OCI-LY3 (cell line): Measurements from ENCODE around the gene ARID3C.

ENCODE experiments used
- H2AFZ ChIP-seq: fragments of 200-600, 300-600 bp; shearing (Covaris generic); 2 replicates; pipeline ENCODE4 v1.6.0; 2014; ENCODE audit warnings: antibody characterized with exemption, low read depth, low read length
- H3K27ac ChIP-seq: fragments of 200-600, 300-600 bp; sonication (generic); 2 replicates; pipeline ENCODE4 v1.5.1; 2014; ENCODE audit warnings: mild to moderate bottlenecking, low read length, moderate library complexity, mixed read lengths
- H3K27me3 ChIP-seq: fragments of 200-600, 300-600 bp; sonication (generic); 2 replicates; pipeline ENCODE4 v1.6.1; 2014; ENCODE audit warnings: low read depth, low read length, mixed read lengths
- H3K36me3 ChIP-seq: fragments of 200-600, 300-600 bp; sonication (generic); replicated peaks from 2 replicates; pipeline ENCODE3; 2014; ENCODE audit warnings: low read depth, low read length, mixed read lengths
- H3K4me1 ChIP-seq: fragments of 300-600, 200-600 bp; sonication (generic); 2 replicates; pipeline ENCODE4 v1.6.1; 2014; ENCODE audit warnings: low read length, mixed read lengths
- H3K4me2 ChIP-seq: fragments of 200-600, 300-600 bp; sonication (generic); 2 replicates; pipeline ENCODE4 v1.6.1; 2014; ENCODE audit warnings: low read length, mixed read lengths
- H3K4me3 ChIP-seq: fragments of 300-600, 200-600 bp; sonication (generic); 2 replicates; pipeline ENCODE4 v1.5.1; 2014; ENCODE audit warnings: antibody characterized with exemption, mild to moderate bottlenecking, low read length, moderate library complexity
- H3K79me2 ChIP-seq: fragments of 300-600, 200-600 bp; shearing (Covaris generic); 2 replicates; pipeline ENCODE4 v1.6.1; 2014; ENCODE audit warnings: mild to moderate bottlenecking, low read length, mixed read lengths
- H3K9ac ChIP-seq: fragments of 300-600, 200-600 bp; shearing (Covaris generic); 2 replicates; pipeline ENCODE4 v1.6.0; 2014; ENCODE audit warnings: mild to moderate bottlenecking, low read length, moderate library complexity
- H3K9me3 ChIP-seq: fragments of 200-600, 300-600 bp; shearing (Covaris generic); 2 replicates; pipeline ENCODE4 v1.6.1; 2014; ENCODE audit warnings: low read length, mixed read lengths; ENCODE audit not compliant: insufficient read depth
- H4K20me1 ChIP-seq: fragments of 200-600, 300-600 bp; sonication (generic); 2 replicates; pipeline ENCODE4 v1.6.1; 2016; ENCODE audit warnings: low read length, mixed read lengths; ENCODE audit not compliant: insufficient read depth
- EZH2phosphoT487 ChIP-seq: fragments of 200-600 bp; shearing (Covaris generic); IDR thresholded peaks from 2 replicates; pipeline ENCODE4 v1.6.1; 2018; ENCODE audit warnings: antibody characterized with exemption, mixed run types, low read depth
- TF ChIP-seq, protein P1 (sequence below): fragments of 200-600, 300-600 bp; sonication (generic); IDR thresholded peaks from 2 replicates; pipeline ENCODE4 v1.5.1; 2014; ENCODE audit warnings: antibody characterized with exemption, low read length, low read depth

ARID3C gene, protein sequence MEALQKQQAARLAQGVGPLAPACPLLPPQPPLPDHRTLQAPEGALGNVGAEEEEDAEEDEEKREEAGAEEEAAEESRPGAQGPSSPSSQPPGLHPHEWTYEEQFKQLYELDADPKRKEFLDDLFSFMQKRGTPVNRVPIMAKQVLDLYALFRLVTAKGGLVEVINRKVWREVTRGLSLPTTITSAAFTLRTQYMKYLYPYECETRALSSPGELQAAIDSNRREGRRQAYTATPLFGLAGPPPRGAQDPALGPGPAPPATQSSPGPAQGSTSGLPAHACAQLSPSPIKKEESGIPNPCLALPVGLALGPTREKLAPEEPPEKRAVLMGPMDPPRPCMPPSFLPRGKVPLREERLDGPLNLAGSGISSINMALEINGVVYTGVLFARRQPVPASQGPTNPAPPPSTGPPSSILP

DNA sequence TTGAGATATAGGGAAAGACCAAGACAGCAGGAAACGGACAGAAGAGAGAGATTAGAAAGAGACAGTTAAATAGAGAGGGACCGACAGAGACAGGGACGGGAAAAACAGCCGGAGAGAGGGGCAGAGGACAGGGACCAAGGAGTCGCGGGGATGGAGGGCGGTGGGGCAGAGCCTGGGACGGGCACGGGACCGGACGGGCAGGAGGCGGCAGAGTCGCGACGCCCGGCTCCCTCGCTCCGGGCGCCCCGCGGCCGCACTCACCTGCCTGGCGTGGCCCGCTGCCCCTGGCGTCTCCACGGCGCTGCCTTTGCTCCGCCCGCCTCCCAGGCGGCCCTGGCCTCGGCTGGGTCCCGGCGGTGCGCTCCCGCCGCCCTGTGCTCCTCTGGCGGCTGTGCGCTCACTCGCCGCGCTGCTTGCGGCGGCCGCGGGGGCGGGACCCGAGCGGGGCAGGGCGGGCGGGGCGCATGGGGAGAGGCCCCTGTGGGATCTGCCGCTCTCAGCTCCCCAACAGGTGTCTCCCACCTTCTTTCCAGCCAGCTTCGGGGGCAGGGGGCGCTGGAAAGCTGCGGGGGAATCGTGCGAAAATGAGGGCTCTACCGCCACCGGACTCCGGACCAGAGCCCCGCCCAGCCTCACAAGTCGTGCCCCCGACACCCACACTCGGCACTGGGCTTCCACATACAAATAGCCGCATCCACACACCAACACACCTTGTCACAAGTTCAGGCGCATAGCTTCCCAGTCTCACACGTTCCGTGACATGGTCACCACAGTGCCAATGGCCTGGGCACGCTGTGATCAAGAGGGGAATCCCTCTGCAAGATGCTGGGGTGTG is at the start of gene ARID3C:
Gene ARID3C, minus strand, starts transcription at position 411 of the 835 bp plus-strand sequence. CDS start 1,052 bp downstream, outside the sequence.
- H3K36me3 ChIP-seq: no peaks in the 10 kb centered on the region
- H3K27ac ChIP-seq: no peak within 1 kb of the TSS
- H3K79me2 ChIP-seq: no peaks in the 10 kb centered on the region
- H2AFZ ChIP-seq: no peak within 1 kb of the TSS
- H3K4me3 ChIP-seq: peak within 1 kb of the TSS; percentile 71
- H3K9me3 ChIP-seq: no peaks in the 10 kb centered on the region
- peaks cover 42% of the 10 kb centered on the region for H3K27me3 ChIP-seq
- H3K4me1 ChIP-seq: peaks cover 7% of the 10 kb centered on the region; the same call in 1 of the 2 replicates
- H3K4me2 ChIP-seq: peak within 1 kb of the TSS; percentile 71
- no peaks in the 10 kb centered on the region for H4K20me1 ChIP-seq
- H3K9ac ChIP-seq: no peak within 1 kb of the TSS
- no peak for TF ChIP-seq EZH2phosphoT487
- TF ChIP-seq, protein P1, sequence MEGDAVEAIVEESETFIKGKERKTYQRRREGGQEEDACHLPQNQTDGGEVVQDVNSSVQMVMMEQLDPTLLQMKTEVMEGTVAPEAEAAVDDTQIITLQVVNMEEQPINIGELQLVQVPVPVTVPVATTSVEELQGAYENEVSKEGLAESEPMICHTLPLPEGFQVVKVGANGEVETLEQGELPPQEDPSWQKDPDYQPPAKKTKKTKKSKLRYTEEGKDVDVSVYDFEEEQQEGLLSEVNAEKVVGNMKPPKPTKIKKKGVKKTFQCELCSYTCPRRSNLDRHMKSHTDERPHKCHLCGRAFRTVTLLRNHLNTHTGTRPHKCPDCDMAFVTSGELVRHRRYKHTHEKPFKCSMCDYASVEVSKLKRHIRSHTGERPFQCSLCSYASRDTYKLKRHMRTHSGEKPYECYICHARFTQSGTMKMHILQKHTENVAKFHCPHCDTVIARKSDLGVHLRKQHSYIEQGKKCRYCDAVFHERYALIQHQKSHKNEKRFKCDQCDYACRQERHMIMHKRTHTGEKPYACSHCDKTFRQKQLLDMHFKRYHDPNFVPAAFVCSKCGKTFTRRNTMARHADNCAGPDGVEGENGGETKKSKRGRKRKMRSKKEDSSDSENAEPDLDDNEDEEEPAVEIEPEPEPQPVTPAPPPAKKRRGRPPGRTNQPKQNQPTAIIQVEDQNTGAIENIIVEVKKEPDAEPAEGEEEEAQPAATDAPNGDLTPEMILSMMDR: no peak

DNA sequence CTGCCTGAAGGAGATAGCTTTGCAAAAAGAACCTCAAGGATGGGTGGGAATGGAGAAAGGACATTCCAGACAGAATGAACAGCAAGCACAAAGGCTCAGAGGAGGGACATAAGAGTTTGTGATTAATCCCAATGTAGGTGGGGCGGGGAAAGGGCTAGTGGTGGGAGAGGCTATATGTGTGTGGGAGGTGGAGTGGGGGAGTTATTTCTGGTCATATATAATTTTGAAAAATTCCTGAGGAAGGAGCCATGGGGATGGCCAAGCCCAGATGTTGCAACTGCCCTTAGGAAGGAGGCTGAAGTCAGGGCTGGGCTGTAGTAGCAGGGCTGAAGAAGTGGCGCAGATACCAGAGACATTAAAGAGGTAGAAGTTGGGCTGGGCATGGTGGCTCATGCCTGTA is 47.0 kb upstream of the ARID3C start:
- Histone ChIP-seq H3K27ac (no peak overlapping the region), H3K4me2 (no peak overlapping the region), H3K79me2 (no peaks in the 10 kb centered on the region), H2AFZ (no peak overlapping the region), H3K4me3 (no peak overlapping the region), H3K4me1 (no peaks in the 10 kb centered on the region), H4K20me1 (no peaks in the 10 kb centered on the region), H3K9ac (no peak overlapping the region), H3K9me3 (no peaks in the 10 kb centered on the region), H3K36me3 (no peaks in the 10 kb centered on the region), H3K27me3 (no peaks in the 10 kb centered on the region)
- TF ChIP-seq EZH2phosphoT487: no peak
- TF ChIP-seq, protein P1: no peak

DNA sequence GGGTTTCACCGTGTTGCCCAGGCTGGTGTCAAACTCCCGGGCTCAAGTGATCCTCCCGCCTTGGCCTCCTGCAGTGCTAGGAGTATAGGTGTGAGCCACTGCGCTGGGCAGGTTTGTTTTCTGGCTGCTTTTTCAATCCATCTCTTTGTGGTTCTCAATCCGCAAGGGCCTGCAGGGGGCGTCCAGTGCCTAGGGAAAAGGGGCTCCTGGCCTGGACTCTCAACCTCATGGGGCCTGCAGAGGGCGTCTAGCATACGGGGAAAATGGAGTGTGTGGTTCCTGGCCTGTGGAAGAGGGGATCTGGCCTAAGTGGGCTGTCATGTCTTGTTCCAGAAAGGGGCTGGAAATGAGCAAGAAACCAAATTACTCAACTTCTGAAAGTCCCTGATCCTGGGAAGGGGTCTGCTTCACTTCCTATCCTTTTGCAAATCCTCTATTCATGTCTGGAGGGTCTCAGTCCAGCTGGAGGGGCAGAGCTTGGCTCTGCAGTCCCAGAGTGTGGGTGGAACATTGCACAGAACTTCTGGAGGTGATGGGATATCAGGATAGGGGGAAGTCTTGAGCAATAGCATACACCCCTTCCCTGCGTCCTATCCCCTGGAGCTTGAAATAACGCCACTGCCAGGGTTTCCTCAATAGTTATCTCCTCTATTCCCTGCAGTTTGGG is 46.3 kb upstream of the ARID3C start:
- no peak for TF ChIP-seq EZH2phosphoT487
- TF ChIP-seq, protein P1: peak; percentile 93
- Histone ChIP-seq H4K20me1 (no peaks in the 10 kb centered on the region), H3K27me3 (no peaks in the 10 kb centered on the region), H3K4me1 (no peaks in the 10 kb centered on the region), H3K27ac (no peak overlapping the region), H3K9me3 (no peaks in the 10 kb centered on the region), H2AFZ (no peak overlapping the region), H3K4me3 (no peak overlapping the region), H3K9ac (no peak overlapping the region), H3K79me2 (no peaks in the 10 kb centered on the region), H3K36me3 (no peaks in the 10 kb centered on the region), H3K4me2 (no peak overlapping the region)
